ENCODE data around the gene E2F1.
"Not testable (repeated sequence)": the region's sequence is repeated elsewhere in the genome, so short reads cannot be mapped to it uniquely, and the experiment has no call there.

The E2F1 gene

GRCh38 chr20:33640287-33640686 lies 45.9 kb downstream of the E2F1 start:
- H3K9ac ChIP-seq (ENCODE audit: low read depth in 1 of 2, low read length in 2 of 2), result no peak overlapping the region
- H3K9me3 ChIP-seq (ENCODE audit: control insufficient read depth in 1 of 2, low read length in 2 of 2), result no peaks in the 10 kb centered on the region
- H3K4me1 ChIP-seq (ENCODE audit: control insufficient read depth in 1 of 2, insufficient read depth in 2 of 2, low read length in 2 of 2), result no peaks in the 10 kb centered on the region
- H3K27me3 ChIP-seq (ENCODE audit: control insufficient read depth in 1 of 2, insufficient read depth in 2 of 2, low read length in 2 of 2), result no peaks in the 10 kb centered on the region
- H3K36me3 ChIP-seq (ENCODE audit: control insufficient read depth in 1 of 2, insufficient read depth in 2 of 2, low read length in 2 of 2), result peaks cover 30 to 72% of the 10 kb centered on the region in 2 donors
- no peak overlapping the region for H3K4me3 ChIP-seq (ENCODE audit: low read depth in 1 of 2, low read length in 2 of 2)
- no peak overlapping the region for H3K27ac ChIP-seq (ENCODE audit: low read depth, low read length)

- no peaks in the 10 kb centered on the region for H3K9me3 ChIP-seq (ENCODE audit: control insufficient read depth in 1 of 2, low read length in 2 of 2)
- no peak overlapping the region for H3K27ac ChIP-seq (ENCODE audit: low read depth, low read length)
- peaks cover 20 to 50% of the 10 kb centered on the region in 2 donors for H3K36me3 ChIP-seq (ENCODE audit: control insufficient read depth in 1 of 2, insufficient read depth in 2 of 2, low read length in 2 of 2)
- no peaks in the 10 kb centered on the region for H3K4me1 ChIP-seq (ENCODE audit: control insufficient read depth in 1 of 2, insufficient read depth in 2 of 2, low read length in 2 of 2)
- H3K9ac ChIP-seq (ENCODE audit: low read depth in 1 of 2, low read length in 2 of 2), result no peak overlapping the region
- H3K27me3 ChIP-seq (ENCODE audit: control insufficient read depth in 1 of 2, insufficient read depth in 2 of 2, low read length in 2 of 2), result no peaks in the 10 kb centered on the region
- no peak overlapping the region for H3K4me3 ChIP-seq (ENCODE audit: low read depth in 1 of 2, low read length in 2 of 2)
Observed at GRCh38 chr20:33636776-33637175, 49.4 kb downstream of the E2F1 start.

GRCh38 chr20:33635341-33635740 lies 50.8 kb downstream of the E2F1 start:
- Histone ChIP-seq H3K4me3 (ENCODE audit: low read depth in 1 of 2, low read length in 2 of 2) (no peak overlapping the region), H3K27me3 (ENCODE audit: control insufficient read depth in 1 of 2, insufficient read depth in 2 of 2, low read length in 2 of 2) (no peaks in the 10 kb centered on the region), H3K9me3 (ENCODE audit: control insufficient read depth in 1 of 2, low read length in 2 of 2) (no peaks in the 10 kb centered on the region), H3K4me1 (ENCODE audit: control insufficient read depth in 1 of 2, insufficient read depth in 2 of 2, low read length in 2 of 2) (no peaks in the 10 kb centered on the region), H3K36me3 (ENCODE audit: control insufficient read depth in 1 of 2, insufficient read depth in 2 of 2, low read length in 2 of 2) (peaks cover 27 to 50% of the 10 kb centered on the region in 2 donors), H3K27ac (ENCODE audit: low read depth, low read length) (no peak overlapping the region), H3K9ac (ENCODE audit: low read depth in 1 of 2, low read length in 2 of 2) (no peak overlapping the region)

- not testable (repeated sequence) for H3K27ac ChIP-seq (ENCODE audit: low read depth, low read length); H3K27me3 ChIP-seq (ENCODE audit: control insufficient read depth in 1 of 2, insufficient read depth in 2 of 2, low read length in 2 of 2); H3K4me3 ChIP-seq (ENCODE audit: low read depth in 1 of 2, low read length in 2 of 2); H3K9me3 ChIP-seq (ENCODE audit: control insufficient read depth in 1 of 2, low read length in 2 of 2); H3K9ac ChIP-seq (ENCODE audit: low read depth in 1 of 2, low read length in 2 of 2); H3K4me1 ChIP-seq (ENCODE audit: control insufficient read depth in 1 of 2, insufficient read depth in 2 of 2, low read length in 2 of 2)
- peaks cover 22 to 53% of the 10 kb centered on the region in 2 donors for H3K36me3 ChIP-seq (ENCODE audit: control insufficient read depth in 1 of 2, insufficient read depth in 2 of 2, low read length in 2 of 2)
Observed at GRCh38 chr20:33631910-33632309, 54.3 kb downstream of the E2F1 start.

GRCh38 chr20:33630507-33630906 lies 55.7 kb downstream of the E2F1 start:
- no peak overlapping the region for H3K27ac ChIP-seq (ENCODE audit: low read depth, low read length)
- H3K4me3 ChIP-seq (ENCODE audit: low read depth in 1 of 2, low read length in 2 of 2), result no peak overlapping the region
- no peaks in the 10 kb centered on the region for H3K27me3 ChIP-seq (ENCODE audit: control insufficient read depth in 1 of 2, insufficient read depth in 2 of 2, low read length in 2 of 2)
- peaks cover 20 to 53% of the 10 kb centered on the region in 2 donors for H3K36me3 ChIP-seq (ENCODE audit: control insufficient read depth in 1 of 2, insufficient read depth in 2 of 2, low read length in 2 of 2)
- H3K9ac ChIP-seq (ENCODE audit: low read depth in 1 of 2, low read length in 2 of 2), result no peak overlapping the region
- no peaks in the 10 kb centered on the region for H3K4me1 ChIP-seq (ENCODE audit: control insufficient read depth in 1 of 2, insufficient read depth in 2 of 2, low read length in 2 of 2)
- no peaks in the 10 kb centered on the region for H3K9me3 ChIP-seq (ENCODE audit: control insufficient read depth in 1 of 2, low read length in 2 of 2)

- Histone ChIP-seq H3K27me3 (ENCODE audit: control insufficient read depth in 1 of 2, insufficient read depth in 2 of 2, low read length in 2 of 2) (no peaks in the 10 kb centered on the region), H3K4me1 (ENCODE audit: control insufficient read depth in 1 of 2, insufficient read depth in 2 of 2, low read length in 2 of 2) (no peaks in the 10 kb centered on the region), H3K9me3 (ENCODE audit: control insufficient read depth in 1 of 2, low read length in 2 of 2) (no peaks in the 10 kb centered on the region), H3K9ac (ENCODE audit: low read depth in 1 of 2, low read length in 2 of 2) (no peak overlapping the region), H3K4me3 (ENCODE audit: low read depth in 1 of 2, low read length in 2 of 2) (no peak overlapping the region), H3K27ac (ENCODE audit: low read depth, low read length) (no peak overlapping the region), H3K36me3 (ENCODE audit: control insufficient read depth in 1 of 2, insufficient read depth in 2 of 2, low read length in 2 of 2) (peaks cover 24 to 53% of the 10 kb centered on the region in 2 donors)
Observed at GRCh38 chr20:33629979-33630378, 56.2 kb downstream of the E2F1 start.

GRCh38 chr20:33629533-33629932 lies 56.7 kb downstream of the E2F1 start:
- no peaks in the 10 kb centered on the region for H3K27me3 ChIP-seq (ENCODE audit: control insufficient read depth in 1 of 2, insufficient read depth in 2 of 2, low read length in 2 of 2)
- H3K36me3 ChIP-seq (ENCODE audit: control insufficient read depth in 1 of 2, insufficient read depth in 2 of 2, low read length in 2 of 2), result peaks cover 27 to 55% of the 10 kb centered on the region in 2 donors

GRCh38 chr20:33627577-33628216 lies 58.5 kb downstream of the E2F1 start:
- Histone ChIP-seq H3K9ac (ENCODE audit: low read depth in 1 of 2, low read length in 2 of 2) (no peak overlapping the region), H3K9me3 (ENCODE audit: control insufficient read depth in 1 of 2, low read length in 2 of 2) (no peaks in the 10 kb centered on the region), H3K27me3 (ENCODE audit: control insufficient read depth in 1 of 2, insufficient read depth in 2 of 2, low read length in 2 of 2) (no peaks in the 10 kb centered on the region), H3K36me3 (ENCODE audit: control insufficient read depth in 1 of 2, insufficient read depth in 2 of 2, low read length in 2 of 2) (peaks cover 31 to 65% of the 10 kb centered on the region in 2 donors), H3K4me1 (ENCODE audit: control insufficient read depth in 1 of 2, insufficient read depth in 2 of 2, low read length in 2 of 2) (no peaks in the 10 kb centered on the region), H3K27ac (ENCODE audit: low read depth, low read length) (no peak overlapping the region), H3K4me3 (ENCODE audit: low read depth in 1 of 2, low read length in 2 of 2) (no peak overlapping the region)

More at GRCh38 chr20:33629533-33629932, 56.7 kb downstream of the E2F1 start:
- Histone ChIP-seq H3K9me3 (ENCODE audit: control insufficient read depth in 1 of 2, low read length in 2 of 2) (no peaks in the 10 kb centered on the region), H3K27ac (ENCODE audit: low read depth, low read length) (no peak overlapping the region), H3K4me1 (ENCODE audit: control insufficient read depth in 1 of 2, insufficient read depth in 2 of 2, low read length in 2 of 2) (no peaks in the 10 kb centered on the region), H3K4me3 (ENCODE audit: low read depth in 1 of 2, low read length in 2 of 2) (no peak overlapping the region), H3K9ac (ENCODE audit: low read depth in 1 of 2, low read length in 2 of 2) (no peak overlapping the region)

GRCh38 chr20:33626190-33626589 lies 60.0 kb downstream of the E2F1 start:
- H3K9me3 ChIP-seq (ENCODE audit: control insufficient read depth in 1 of 2, low read length in 2 of 2), result no peaks in the 10 kb centered on the region
- no peak overlapping the region for H3K9ac ChIP-seq (ENCODE audit: low read depth in 1 of 2, low read length in 2 of 2)
- H3K36me3 ChIP-seq (ENCODE audit: control insufficient read depth in 1 of 2, insufficient read depth in 2 of 2, low read length in 2 of 2), result peaks cover 30 to 62% of the 10 kb centered on the region in 2 donors
- no peak overlapping the region for H3K27ac ChIP-seq (ENCODE audit: low read depth, low read length)
- no peak overlapping the region for H3K4me3 ChIP-seq (ENCODE audit: low read depth in 1 of 2, low read length in 2 of 2)
- no peaks in the 10 kb centered on the region for H3K4me1 ChIP-seq (ENCODE audit: control insufficient read depth in 1 of 2, insufficient read depth in 2 of 2, low read length in 2 of 2)
- H3K27me3 ChIP-seq (ENCODE audit: control insufficient read depth in 1 of 2, insufficient read depth in 2 of 2, low read length in 2 of 2), result no peaks in the 10 kb centered on the region
